Glutamatergic neuron (in vitro differentiated cells): ENCODE data around the gene GOLM1. TPM values are rescaled to one million over a fixed set of nuclear protein-coding genes. Genes with fewer than 3 reads are reported as not detected.
A peak's percentile ranks its signal among the peaks of the same experiment; 100 is the strongest.

ENCODE experiments used
- DNase-seq: peaks from one replicate; pipeline ENCODE4 v3.0.0; 2022
- H3K27ac Mint-ChIP-seq: one replicate; pipeline ENCODE4 v1.8.0; 2020; ENCODE audit warnings: mild to moderate bottlenecking, mixed read lengths, inconsistent platforms; ENCODE audit not compliant: unreplicated experiment
- H3K27me3 Mint-ChIP-seq: one replicate; pipeline ENCODE4 v1.8.0; 2020; ENCODE audit warnings: mild to moderate bottlenecking, moderate library complexity, mixed read lengths, inconsistent platforms; ENCODE audit not compliant: unreplicated experiment
- H3K36me3 Mint-ChIP-seq: one replicate; pipeline ENCODE4 v1.8.0; 2020; ENCODE audit warnings: mild to moderate bottlenecking, mixed read lengths, inconsistent platforms; ENCODE audit not compliant: unreplicated experiment
- H3K4me1 Mint-ChIP-seq: one replicate; pipeline ENCODE4 v1.8.0; 2020; ENCODE audit warnings: mild to moderate bottlenecking, low read depth, mixed read lengths, inconsistent platforms; ENCODE audit not compliant: unreplicated experiment
- H3K4me3 Mint-ChIP-seq: one replicate; pipeline ENCODE4 v1.8.0; 2020; ENCODE audit warnings: mild to moderate bottlenecking, mixed read lengths, inconsistent platforms; ENCODE audit not compliant: unreplicated experiment
- H3K9me3 Mint-ChIP-seq: one replicate; pipeline ENCODE4 v1.8.0; 2020; ENCODE audit warnings: mild to moderate bottlenecking, moderate library complexity, mixed read lengths, inconsistent platforms; ENCODE audit not compliant: unreplicated experiment
- CTCF ChIP-seq: fragments of 200-600 bp; sonication (generic); IDR thresholded peaks from one replicate; pipeline ENCODE4 v1.5.0; 2021; ENCODE audit not compliant: partially characterized antibody, unreplicated experiment
- total RNA-seq: library from RNA; stranded (reverse); fragmentation: NEBNext Ultra II Directional; extraction: Animal tissue kit (Norgen Biotek cat#: 25700); gene quantifications from one replicate; pipeline ENCODE4 v1.2.1, GENCODE V29; 2021; ENCODE audit not compliant: unreplicated experiment

Gene GOLM1
- total RNA-seq, 1 donor from 2014 or later, result 95.2 TPM

GRCh38 chr9:86116425-86116824 lies 17.1 kb upstream of the GOLM1 start:
- Mint-ChIP-seq H3K4me3 (no peak overlapping the region), H3K9me3 (no peaks in the 10 kb centered on the region), H3K4me1 (no peaks in the 10 kb centered on the region), H3K27me3 (no peaks in the 10 kb centered on the region), H3K27ac (no peak overlapping the region), H3K36me3 (no peaks in the 10 kb centered on the region)
- DNase-seq, result no peak
- TF ChIP-seq CTCF, result no peak

- Mint-ChIP-seq H3K27ac (no peak overlapping the region), H3K4me1 (no peaks in the 10 kb centered on the region), H3K27me3 (no peaks in the 10 kb centered on the region), H3K36me3 (no peaks in the 10 kb centered on the region), H3K4me3 (no peak overlapping the region), H3K9me3 (no peaks in the 10 kb centered on the region)
- TF ChIP-seq CTCF, result no peak
- DNase-seq, result no peak
These were observed 16.5 kb upstream of the GOLM1 start for GRCh38 chr9:86115886-86116285.

- no peaks in the 10 kb centered on the region for H3K27me3 Mint-ChIP-seq
- H3K9me3 Mint-ChIP-seq, result peaks cover under 1% of the 10 kb centered on the region
- DNase-seq, result no peak
- H3K4me1 Mint-ChIP-seq, result no peaks in the 10 kb centered on the region
- H3K36me3 Mint-ChIP-seq, result no peaks in the 10 kb centered on the region
- no peak for TF ChIP-seq CTCF
- H3K27ac Mint-ChIP-seq, result no peak overlapping the region
- no peak overlapping the region for H3K4me3 Mint-ChIP-seq
These were observed 12.7 kb upstream of the GOLM1 start for GRCh38 chr9:86112057-86112456.

GRCh38 chr9:86102626-86103025 lies 3.3 kb upstream of the GOLM1 start:
- H3K9me3 Mint-ChIP-seq, result peaks cover 4% of the 10 kb centered on the region
- TF ChIP-seq CTCF, result no peak
- no peak overlapping the region for H3K4me3 Mint-ChIP-seq
- peaks cover 3% of the 10 kb centered on the region for H3K4me1 Mint-ChIP-seq
- H3K27me3 Mint-ChIP-seq, result peaks cover 3% of the 10 kb centered on the region
- no peak overlapping the region for H3K27ac Mint-ChIP-seq
- DNase-seq, result no peak
- no peaks in the 10 kb centered on the region for H3K36me3 Mint-ChIP-seq

- peak; percentile 29 for TF ChIP-seq CTCF
- Mint-ChIP-seq H3K4me3 (peak overlapping the region; percentile 95), H3K36me3 (no peaks in the 10 kb centered on the region), H3K27ac (peak overlapping the region; percentile 89), H3K9me3 (peaks cover 1% of the 10 kb centered on the region), H3K4me1 (peaks cover 7% of the 10 kb centered on the region), H3K27me3 (peaks cover 5% of the 10 kb centered on the region)
- DNase-seq, result peak; percentile 56
These were observed 475 bp upstream of the GOLM1 start for GRCh38 chr9:86099701-86100364.
